ENCODE data around the gene SMC6. TPM values are rescaled to one million over a fixed set of nuclear protein-coding genes. Genes with fewer than 3 reads are reported as not detected.

Gene SMC6
- total RNA-seq, 1 experiment from 2014 or later, result 9.2 TPM

GRCh38 chr2:17765398-17765797 is 11.8 kb upstream of the SMC6 start:
- no peak for DNase-seq (ENCODE audit: low spot score)

- DNase-seq (ENCODE audit: low spot score), result no peak
These were observed 10.2 kb upstream of the SMC6 start for GRCh38 chr2:17763641-17764333.

GRCh38 chr2:17762451-17762850 is 8.8 kb upstream of the SMC6 start:
- no peak for DNase-seq (ENCODE audit: low spot score)

- DNase-seq (ENCODE audit: low spot score), result no peak
These were observed 6.2 kb upstream of the SMC6 start for GRCh38 chr2:17759805-17760204.

- no peak for DNase-seq (ENCODE audit: low spot score)
These were observed 4.5 kb upstream of the SMC6 start for GRCh38 chr2:17758118-17758517.

GRCh38 chr2:17757321-17757720 is 3.7 kb upstream of the SMC6 start:
- peak; percentile 11 for DNase-seq (ENCODE audit: low spot score)

GRCh38 chr2:17756668-17757067 is 3.1 kb upstream of the SMC6 start:
- DNase-seq (ENCODE audit: low spot score), result no peak

- DNase-seq (ENCODE audit: low spot score), result no peak
These were observed 1.3 kb upstream of the SMC6 start for GRCh38 chr2:17754773-17755425.

- DNase-seq (ENCODE audit: low spot score), result peak; percentile 13
These were observed 463 bp downstream of the SMC6 start for GRCh38 chr2:17752892-17753802.

GRCh38 chr2:17752246-17752645 is 1.4 kb downstream of the SMC6 start:
- no peak for DNase-seq (ENCODE audit: low spot score)

GRCh38 chr2:17749753-17750438 is 3.7 kb downstream of the SMC6 start:
- DNase-seq (ENCODE audit: low spot score), result no peak

- no peak for DNase-seq (ENCODE audit: low spot score)
These were observed 4.9 kb downstream of the SMC6 start for GRCh38 chr2:17748745-17749144.

- DNase-seq (ENCODE audit: low spot score), result peak; percentile 14
These were observed 5.7 kb downstream of the SMC6 start for GRCh38 chr2:17747684-17748452.

- DNase-seq (ENCODE audit: low spot score), result no peak
These were observed 13.4 kb downstream of the SMC6 start for GRCh38 chr2:17740203-17740602.

- no peak for DNase-seq (ENCODE audit: low spot score)
These were observed 16.6 kb downstream of the SMC6 start for GRCh38 chr2:17736989-17737388.

GRCh38 chr2:17735864-17736263 is 17.7 kb downstream of the SMC6 start:
- no peak for DNase-seq (ENCODE audit: low spot score)

GRCh38 chr2:17733599-17733998 is 20.0 kb downstream of the SMC6 start:
- no peak for DNase-seq (ENCODE audit: low spot score)

GRCh38 chr2:17729880-17730279 is 23.7 kb downstream of the SMC6 start:
- DNase-seq (ENCODE audit: low spot score), result no peak

GRCh38 chr2:17728210-17728609 is 25.4 kb downstream of the SMC6 start:
- no peak for DNase-seq (ENCODE audit: low spot score)

- DNase-seq (ENCODE audit: low spot score), result no peak
These were observed 33.8 kb downstream of the SMC6 start for GRCh38 chr2:17719562-17720371.
